ENCODE data around the gene ADAMTS6.

The ADAMTS6 gene

DNA sequence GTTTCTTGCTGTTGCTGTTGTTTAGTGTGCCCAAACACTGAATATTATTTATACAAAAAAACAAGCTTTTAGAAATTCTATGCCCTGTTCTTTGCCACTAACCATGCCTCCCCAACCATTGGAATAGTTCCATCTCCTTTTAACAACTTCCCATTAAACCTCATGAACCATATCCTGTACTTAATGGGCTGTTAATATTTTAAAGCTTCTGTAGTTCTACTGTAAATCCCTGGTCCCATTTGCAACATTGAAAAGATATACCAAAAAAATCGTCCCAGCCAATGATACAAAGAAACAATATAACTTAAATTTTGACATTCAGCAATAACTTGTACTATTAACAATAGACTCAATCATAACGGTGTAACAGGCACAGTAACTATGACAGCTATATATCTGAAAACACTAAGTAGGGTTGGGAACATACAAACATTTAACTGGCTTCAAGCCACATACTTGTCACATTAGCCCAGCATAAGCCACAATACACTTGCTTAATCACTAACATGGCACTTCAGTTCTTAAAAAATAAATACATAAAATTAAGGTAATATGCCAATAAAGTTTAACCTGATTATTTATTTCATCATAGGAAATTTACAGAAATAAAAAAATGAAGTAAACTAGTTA lies 86.1 kb downstream of the ADAMTS6 start:
- Histone ChIP-seq H3K36me3 (ENCODE audit: control insufficient read depth, low read length) (no peaks in the 10 kb centered on the region), H3K9me3 (ENCODE audit: control insufficient read depth, insufficient read depth, low read length) (no peaks in the 10 kb centered on the region), H3K4me1 (ENCODE audit: control insufficient read depth, low read length) (no peaks in the 10 kb centered on the region), H3F3A (ENCODE audit: control insufficient read depth, insufficient read depth) (no peaks in the 10 kb centered on the region), H4K20me1 (ENCODE audit: control insufficient read depth, insufficient read depth, low read depth, low read length) (no peaks in the 10 kb centered on the region), H3K27ac (ENCODE audit: low read depth, low read length) (no peak overlapping the region), H3K4me3 (ENCODE audit: low read length) (no peak overlapping the region), H3K27me3 (ENCODE audit: control insufficient read depth, low read length) (no peaks in the 10 kb centered on the region), H3K79me2 (ENCODE audit: control insufficient read depth, low read length) (no peaks in the 10 kb centered on the region), H3K9me2 (replicated peaks; ENCODE audit: control insufficient read depth, low read length) (no peaks in the 10 kb centered on the region), H3K4me2 (ENCODE audit: low read length) (no peak overlapping the region)
- TF ChIP-seq, protein P1, sequence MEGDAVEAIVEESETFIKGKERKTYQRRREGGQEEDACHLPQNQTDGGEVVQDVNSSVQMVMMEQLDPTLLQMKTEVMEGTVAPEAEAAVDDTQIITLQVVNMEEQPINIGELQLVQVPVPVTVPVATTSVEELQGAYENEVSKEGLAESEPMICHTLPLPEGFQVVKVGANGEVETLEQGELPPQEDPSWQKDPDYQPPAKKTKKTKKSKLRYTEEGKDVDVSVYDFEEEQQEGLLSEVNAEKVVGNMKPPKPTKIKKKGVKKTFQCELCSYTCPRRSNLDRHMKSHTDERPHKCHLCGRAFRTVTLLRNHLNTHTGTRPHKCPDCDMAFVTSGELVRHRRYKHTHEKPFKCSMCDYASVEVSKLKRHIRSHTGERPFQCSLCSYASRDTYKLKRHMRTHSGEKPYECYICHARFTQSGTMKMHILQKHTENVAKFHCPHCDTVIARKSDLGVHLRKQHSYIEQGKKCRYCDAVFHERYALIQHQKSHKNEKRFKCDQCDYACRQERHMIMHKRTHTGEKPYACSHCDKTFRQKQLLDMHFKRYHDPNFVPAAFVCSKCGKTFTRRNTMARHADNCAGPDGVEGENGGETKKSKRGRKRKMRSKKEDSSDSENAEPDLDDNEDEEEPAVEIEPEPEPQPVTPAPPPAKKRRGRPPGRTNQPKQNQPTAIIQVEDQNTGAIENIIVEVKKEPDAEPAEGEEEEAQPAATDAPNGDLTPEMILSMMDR (IDR thresholded peaks at IDR 0.05; ENCODE audit: low read depth, low read length, poor library complexity, severe bottlenecking), result no peak
- no peak for TF ChIP-seq EZH2phosphoT487 (IDR thresholded peaks at IDR 0.05; ENCODE audit: borderline replicate concordance, low read length)

DNA sequence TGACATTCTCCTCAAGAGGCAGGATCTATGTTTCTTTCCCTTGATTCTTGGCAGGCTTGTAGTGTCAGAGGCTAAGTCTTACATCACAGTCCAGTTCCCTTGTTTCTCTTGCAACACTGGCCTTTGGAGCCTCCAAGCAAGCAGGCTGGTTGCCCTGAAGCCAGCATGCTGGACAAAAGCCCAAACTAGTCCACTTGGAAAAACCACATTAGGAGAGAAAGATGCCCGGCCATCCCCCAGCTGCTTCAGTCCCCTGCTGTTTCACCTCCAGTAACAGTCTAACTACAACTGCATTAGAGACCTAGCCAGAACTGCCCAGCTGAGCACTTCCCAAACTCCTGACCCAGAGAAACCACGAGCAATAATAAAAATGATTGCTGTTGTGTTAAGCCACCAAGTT lies 87.6 kb downstream of the ADAMTS6 start:
- H3K27ac ChIP-seq (ENCODE audit: low read depth, low read length), result no peak overlapping the region
- no peaks in the 10 kb centered on the region for H3K36me3 ChIP-seq (ENCODE audit: control insufficient read depth, low read length)
- no peaks in the 10 kb centered on the region for H3K9me2 ChIP-seq (replicated peaks; ENCODE audit: control insufficient read depth, low read length)
- no peaks in the 10 kb centered on the region for H4K20me1 ChIP-seq (ENCODE audit: control insufficient read depth, insufficient read depth, low read depth, low read length)
- no peaks in the 10 kb centered on the region for H3K9me3 ChIP-seq (ENCODE audit: control insufficient read depth, insufficient read depth, low read length)
- no peak overlapping the region for H3K4me2 ChIP-seq (ENCODE audit: low read length)
- H3F3A ChIP-seq (ENCODE audit: control insufficient read depth, insufficient read depth), result no peaks in the 10 kb centered on the region
- no peaks in the 10 kb centered on the region for H3K4me1 ChIP-seq (ENCODE audit: control insufficient read depth, low read length)
- TF ChIP-seq, protein P1 (IDR thresholded peaks at IDR 0.05; ENCODE audit: low read depth, low read length, poor library complexity, severe bottlenecking), result no peak
- no peak for TF ChIP-seq EZH2phosphoT487 (IDR thresholded peaks at IDR 0.05; ENCODE audit: borderline replicate concordance, low read length)
- no peaks in the 10 kb centered on the region for H3K27me3 ChIP-seq (ENCODE audit: control insufficient read depth, low read length)
- no peak overlapping the region for H3K4me3 ChIP-seq (ENCODE audit: low read length)
- H3K79me2 ChIP-seq (ENCODE audit: control insufficient read depth, low read length), result no peaks in the 10 kb centered on the region

DNA sequence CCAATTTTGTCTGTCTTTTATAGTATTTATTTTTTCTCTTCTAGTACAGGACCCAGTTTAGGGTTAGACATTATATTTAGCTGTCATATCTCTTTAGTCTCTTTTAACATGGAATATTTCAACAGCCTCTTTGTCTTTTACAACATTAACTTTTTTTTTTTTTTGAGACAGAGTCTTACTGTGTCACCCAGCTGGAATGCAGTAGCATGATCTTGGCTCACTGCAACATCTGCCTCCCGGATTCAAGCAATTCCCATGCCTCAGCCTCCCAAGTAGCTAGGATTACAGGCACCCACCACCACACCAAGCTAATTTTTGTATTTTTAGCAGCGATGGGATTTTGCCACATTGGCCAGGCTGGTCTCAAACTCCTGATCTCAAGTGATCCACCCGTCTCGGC lies 90.1 kb downstream of the ADAMTS6 start:
- Histone ChIP-seq H3K27ac (ENCODE audit: low read depth, low read length) (no peak overlapping the region), H4K20me1 (ENCODE audit: control insufficient read depth, insufficient read depth, low read depth, low read length) (no peaks in the 10 kb centered on the region), H3K4me1 (ENCODE audit: control insufficient read depth, low read length) (no peaks in the 10 kb centered on the region), H3K9me3 (ENCODE audit: control insufficient read depth, insufficient read depth, low read length) (no peaks in the 10 kb centered on the region), H3K36me3 (ENCODE audit: control insufficient read depth, low read length) (no peaks in the 10 kb centered on the region), H3K27me3 (ENCODE audit: control insufficient read depth, low read length) (no peaks in the 10 kb centered on the region), H3K4me3 (ENCODE audit: low read length) (no peak overlapping the region), H3K4me2 (ENCODE audit: low read length) (no peak overlapping the region), H3K9me2 (replicated peaks; ENCODE audit: control insufficient read depth, low read length) (no peaks in the 10 kb centered on the region), H3F3A (ENCODE audit: control insufficient read depth, insufficient read depth) (no peaks in the 10 kb centered on the region), H3K79me2 (ENCODE audit: control insufficient read depth, low read length) (no peaks in the 10 kb centered on the region)
- TF ChIP-seq, protein P1 (IDR thresholded peaks at IDR 0.05; ENCODE audit: low read depth, low read length, poor library complexity, severe bottlenecking), result no peak
